ENCODE data around the gene BUB1B.
A peak's percentile ranks its signal among the peaks of the same experiment; 100 is the strongest.
"Not testable (repeated sequence)": the region's sequence is repeated elsewhere in the genome, so short reads cannot be mapped to it uniquely, and the experiment has no call there.

Gene BUB1B

GRCh38 chr15:40160689-40161688 lies at the start of gene BUB1B:
Gene BUB1B, plus strand, starts transcription at chr15:40161069. Its CDS starts 152 bp downstream, at chr15:40161221.
- peak; percentile 85 to 92 for DNase-seq (ENCODE audit: low read depth in 2 of 2)

- DNase-seq (ENCODE audit: low read depth in 2 of 2): no peak
Observed at GRCh38 chr15:40111888-40112287, 49.0 kb upstream of the BUB1B start.

GRCh38 chr15:40112789-40113188 lies 48.1 kb upstream of the BUB1B start:
- DNase-seq (ENCODE audit: low read depth in 2 of 2): no peak

DNA sequence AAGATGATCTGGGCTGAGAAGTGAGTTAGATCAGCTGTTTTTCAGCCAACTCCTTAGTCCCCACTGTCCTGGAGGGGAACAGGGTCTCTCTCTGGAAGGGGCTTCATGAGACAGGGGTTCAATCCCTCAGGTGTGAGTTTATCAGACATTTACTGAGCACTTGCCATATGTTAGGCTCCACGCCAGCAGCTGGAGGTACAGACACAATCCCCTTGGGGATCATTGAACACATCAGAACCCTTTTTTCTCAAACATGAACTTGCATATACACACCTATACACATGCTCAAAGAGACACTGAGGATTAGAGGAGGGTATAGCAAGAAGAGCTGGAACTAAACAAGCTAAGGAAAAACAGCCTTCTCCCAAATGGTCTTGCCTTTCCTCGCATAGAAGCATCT lies 46.7 kb upstream of the BUB1B start:
- DNase-seq (ENCODE audit: low read depth in 2 of 2): no peak

- not testable (repeated sequence) for DNase-seq (ENCODE audit: low read depth in 2 of 2)
Observed at GRCh38 chr15:40115106-40115505, 45.8 kb upstream of the BUB1B start.

DNA sequence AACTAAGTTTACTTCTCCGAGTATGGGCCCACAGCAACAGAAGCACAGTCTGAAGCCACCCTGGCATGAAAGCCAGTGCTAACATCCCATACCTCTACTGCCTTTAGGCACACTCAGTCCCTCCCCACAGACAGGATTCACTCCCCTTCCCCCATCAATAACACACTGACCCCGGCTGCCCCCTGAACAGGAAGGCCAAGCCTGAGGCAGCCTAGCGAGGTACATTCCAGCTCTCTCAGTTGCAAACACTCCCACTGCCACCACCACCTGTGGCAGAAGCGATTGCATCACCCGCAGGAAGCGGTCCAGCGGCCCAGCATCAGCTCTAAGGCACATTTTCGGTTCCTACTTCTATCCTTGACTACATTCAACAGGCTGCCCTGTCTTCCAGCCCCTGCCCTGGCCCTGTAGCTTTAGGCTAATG lies 45.2 kb upstream of the BUB1B start:
- DNase-seq (ENCODE audit: low read depth in 2 of 2): no peak

DNA sequence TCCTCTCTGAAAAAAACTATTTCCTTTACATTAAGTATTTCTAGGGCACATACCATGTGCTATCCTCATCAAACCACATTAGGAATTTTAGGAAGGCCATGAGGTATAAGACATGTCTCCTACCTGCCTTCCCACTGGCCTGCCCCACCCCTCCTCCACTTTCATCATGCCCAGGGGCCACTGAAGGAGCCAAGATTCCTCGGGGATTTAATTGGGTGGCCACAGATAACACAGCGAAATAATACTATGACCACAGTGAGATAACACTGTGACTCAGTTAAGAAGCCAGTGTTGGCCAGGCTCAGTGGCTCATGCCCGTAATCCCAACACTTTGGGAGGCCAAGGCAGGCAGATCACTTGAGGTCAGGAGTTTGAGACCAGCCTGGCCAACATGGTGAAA lies 42.4 kb upstream of the BUB1B start:
- no peak for DNase-seq (ENCODE audit: low read depth in 2 of 2)

GRCh38 chr15:40121911-40122638 lies 38.8 kb upstream of the BUB1B start:
- DNase-seq (ENCODE audit: low read depth in 2 of 2): no peak

- DNase-seq (ENCODE audit: low read depth in 2 of 2): not testable (repeated sequence)
Observed at GRCh38 chr15:40122989-40123388, 37.9 kb upstream of the BUB1B start.

DNA sequence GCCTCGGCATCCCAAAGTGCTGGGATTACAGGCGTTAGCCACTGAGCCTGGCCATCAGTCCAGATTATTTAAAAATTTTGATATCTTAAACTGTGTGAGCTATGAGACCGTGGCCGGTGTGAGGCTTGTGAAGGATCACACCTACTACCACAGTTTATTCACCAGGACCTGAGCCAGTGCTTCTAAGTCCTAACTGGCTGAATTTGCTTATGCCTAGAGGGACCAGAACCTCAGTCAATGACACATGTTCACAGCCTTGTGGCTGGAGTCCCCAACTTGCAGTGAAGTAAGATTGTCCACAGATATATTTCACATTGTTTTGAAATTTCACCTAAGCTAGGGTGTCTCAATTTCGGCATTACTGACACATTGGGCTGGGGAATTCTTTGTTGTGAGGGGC lies 37.0 kb upstream of the BUB1B start:
- not testable (repeated sequence) for DNase-seq (ENCODE audit: low read depth in 2 of 2)

GRCh38 chr15:40124333-40124732 lies 36.5 kb upstream of the BUB1B start:
- DNase-seq (ENCODE audit: low read depth in 2 of 2): not testable (repeated sequence)

GRCh38 chr15:40124807-40125285 lies 36.0 kb upstream of the BUB1B start:
- DNase-seq (ENCODE audit: low read depth in 2 of 2): not testable (repeated sequence)

DNA sequence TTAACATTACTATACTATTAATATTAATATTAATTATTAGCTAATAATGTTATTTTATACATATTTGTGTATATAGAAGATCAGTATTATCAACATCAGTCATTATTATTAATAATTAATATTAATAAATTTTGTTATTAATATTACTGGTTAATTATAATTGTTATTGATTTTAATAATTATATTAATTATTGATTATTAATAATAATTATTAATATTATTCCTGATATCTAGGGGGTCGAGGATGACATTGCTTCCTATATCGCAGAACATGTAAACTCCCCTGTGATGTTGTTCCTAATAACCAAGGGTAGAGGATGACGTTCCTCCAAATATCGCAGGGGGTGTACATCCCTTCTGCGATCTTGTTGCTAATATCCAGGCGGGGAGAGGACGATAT lies 34.9 kb upstream of the BUB1B start:
- no peak for DNase-seq (ENCODE audit: low read depth in 2 of 2)

- DNase-seq (ENCODE audit: low read depth in 2 of 2): no peak
Observed at GRCh38 chr15:40128766-40129660, 31.9 kb upstream of the BUB1B start.

DNA sequence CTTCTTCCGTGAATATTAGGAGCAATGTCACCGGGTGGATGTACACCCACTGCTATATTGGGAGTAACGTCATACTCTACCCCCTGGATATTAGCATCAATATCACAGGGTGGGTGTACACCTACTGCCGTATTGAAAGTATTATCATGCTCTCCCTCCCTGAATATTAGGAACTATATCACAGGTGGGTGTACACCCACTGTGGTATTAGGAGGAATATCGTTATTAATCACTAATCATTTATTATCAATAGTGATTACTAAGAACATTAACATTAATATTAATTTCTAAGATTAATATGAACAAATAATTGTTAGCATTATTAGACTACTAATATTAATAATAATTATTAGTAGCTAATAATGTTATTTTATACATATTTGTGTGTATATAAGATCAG lies 30.8 kb upstream of the BUB1B start:
- no peak for DNase-seq (ENCODE audit: low read depth in 2 of 2)

GRCh38 chr15:40130799-40131502 lies 29.9 kb upstream of the BUB1B start:
- no peak for DNase-seq (ENCODE audit: low read depth in 2 of 2)

DNA sequence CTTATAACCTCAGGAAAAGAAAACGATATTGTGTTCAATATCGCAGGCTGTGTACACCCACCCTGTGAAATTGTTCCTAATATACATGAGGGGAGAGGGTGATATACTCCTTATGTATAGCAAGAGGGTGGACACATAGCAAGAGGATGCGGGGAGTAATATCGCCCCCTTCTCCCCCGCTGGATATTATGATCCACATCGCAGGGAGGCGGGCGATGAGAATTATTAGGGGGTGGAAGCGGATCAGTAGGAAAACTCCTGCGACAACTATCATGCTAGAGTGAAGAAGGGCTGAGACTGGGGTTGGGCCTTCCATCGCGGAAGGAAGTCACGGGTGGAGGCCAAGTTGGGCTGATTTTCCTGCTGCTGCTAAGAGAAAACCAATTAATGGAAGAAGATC lies 27.3 kb upstream of the BUB1B start:
- DNase-seq (ENCODE audit: low read depth in 2 of 2): no peak

DNA sequence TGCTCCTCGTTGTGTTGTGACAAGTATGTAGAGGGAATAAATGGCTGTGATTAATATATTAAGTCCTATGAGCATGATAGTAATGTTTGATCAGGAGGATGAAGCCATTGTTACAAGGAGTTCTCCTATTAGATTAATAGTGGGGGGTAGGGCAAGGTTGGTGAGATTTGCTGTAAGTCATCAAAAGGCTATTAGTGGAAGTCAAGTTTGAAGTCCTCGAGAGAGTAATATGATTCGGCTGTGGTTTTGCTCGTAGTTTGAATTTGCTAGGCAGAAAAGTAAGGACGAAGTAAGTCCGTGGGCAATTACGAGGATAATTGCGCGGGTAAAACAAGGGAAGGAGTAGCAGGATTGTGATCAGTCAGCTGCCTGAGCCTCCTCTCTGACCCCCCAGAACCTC lies 26.0 kb upstream of the BUB1B start:
- DNase-seq (ENCODE audit: low read depth in 2 of 2): no peak

DNA sequence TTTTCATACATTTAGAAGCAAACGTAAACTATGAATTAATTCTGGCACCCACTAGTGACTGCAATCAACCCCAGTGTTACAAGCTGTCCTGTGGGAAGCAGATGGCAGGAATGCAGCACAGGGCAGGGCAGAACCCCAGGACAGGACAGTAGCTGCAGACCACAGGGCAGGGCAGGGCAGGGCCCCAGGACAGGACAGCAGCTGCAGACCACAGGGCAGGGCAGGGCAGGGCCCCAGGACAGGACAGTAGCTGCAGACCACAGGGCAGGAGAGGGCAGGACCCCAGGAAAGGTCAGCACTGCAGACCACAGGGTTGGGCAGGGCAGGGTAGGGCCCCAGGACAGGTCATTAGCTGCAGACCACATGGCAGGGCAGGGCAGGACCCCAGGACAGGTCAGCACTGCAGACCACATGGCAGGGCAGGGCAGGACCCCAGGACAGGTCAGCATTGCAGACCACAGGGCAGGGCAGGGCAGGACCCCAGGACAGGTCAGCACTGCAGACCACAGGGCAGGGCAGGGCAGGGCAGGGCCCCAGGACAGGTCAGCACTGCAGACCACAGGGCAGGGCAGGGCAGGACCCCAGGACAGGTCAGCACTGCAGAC lies 24.9 kb upstream of the BUB1B start:
- DNase-seq (ENCODE audit: low read depth in 2 of 2): not testable (repeated sequence)
